DOHH2 (cell line): ENCODE measurements around the gene NLRP13.

Experiments used
- H3F3A ChIP-seq: fragments of 200-600 bp; sonication (generic), shearing (Covaris generic); 2 replicates; pipeline ENCODE4 v1.6.0; 2016; ENCODE audit warnings: antibody characterized with exemption, mild to moderate bottlenecking; ENCODE audit not compliant: control insufficient read depth, insufficient read depth
- H3K27ac ChIP-seq: fragments of 200-600 bp; sonication (generic); 2 replicates; pipeline ENCODE4 v1.5.1; 2014; ENCODE audit warnings: low read depth, mild to moderate bottlenecking, low read length, moderate library complexity
- H3K27me3 ChIP-seq: fragments of 200-600 bp; sonication (generic); 2 replicates; pipeline ENCODE4 v1.6.1; 2014; ENCODE audit warnings: mild to moderate bottlenecking, low read length, mixed read lengths; ENCODE audit not compliant: control insufficient read depth
- H3K36me3 ChIP-seq: fragments of 200-600 bp; sonication (generic); 2 replicates; pipeline ENCODE4 v1.6.1; 2014; ENCODE audit warnings: mild to moderate bottlenecking, low read length, moderate library complexity, mixed read lengths; ENCODE audit not compliant: control insufficient read depth
- H3K4me1 ChIP-seq: fragments of 200-600 bp; sonication (generic); 2 replicates; pipeline ENCODE4 v1.6.1; 2014; ENCODE audit warnings: mild to moderate bottlenecking, low read length, mixed read lengths; ENCODE audit not compliant: control insufficient read depth
- H3K4me2 ChIP-seq: fragments of 200-600 bp; sonication (generic); 2 replicates; pipeline ENCODE4 v1.6.0; 2014; ENCODE audit warnings: mild to moderate bottlenecking, low read length, moderate library complexity
- H3K4me3 ChIP-seq: fragments of 200-600 bp; sonication (generic); 2 replicates; pipeline ENCODE4 v1.5.1; 2014; ENCODE audit warnings: mild to moderate bottlenecking, low read length, mixed read lengths
- H3K79me2 ChIP-seq: fragments of 200-600 bp; sonication (generic); 2 replicates; pipeline ENCODE4 v1.6.1; 2014; ENCODE audit warnings: mild to moderate bottlenecking, low read length, mixed read lengths; ENCODE audit not compliant: control insufficient read depth
- H3K9me2 ChIP-seq: fragments of 200-600 bp; sonication (generic); replicated peaks from 2 replicates; pipeline ENCODE4 v1.6.1; 2014; ENCODE audit warnings: mild to moderate bottlenecking, low read length, mixed read lengths; ENCODE audit not compliant: control insufficient read depth
- H3K9me3 ChIP-seq: fragments of 200-600 bp; sonication (generic); 2 replicates; pipeline ENCODE4 v1.6.1; 2014; ENCODE audit warnings: antibody characterized with exemption, low read length, mixed read lengths; ENCODE audit not compliant: control insufficient read depth, insufficient read depth
- H4K20me1 ChIP-seq: fragments of 200-600 bp; sonication (generic); 2 replicates; pipeline ENCODE4 v1.6.0; 2014; ENCODE audit warnings: low read depth, mild to moderate bottlenecking, antibody characterized with exemption, low read length, moderate library complexity; ENCODE audit not compliant: control insufficient read depth, insufficient read depth
- CTCF ChIP-seq: fragments of 200-600 bp; sonication (generic); IDR thresholded peaks from one replicate; pipeline ENCODE4 v1.5.1; 2014; ENCODE audit warnings: antibody characterized with exemption, mild to moderate bottlenecking, low read depth, low read length; ENCODE audit not compliant: poor library complexity, severe bottlenecking
- EZH2phosphoT487 ChIP-seq: fragments of 200-600 bp; sonication (generic); IDR thresholded peaks from 2 replicates; pipeline ENCODE4 v1.6.1; 2017; ENCODE audit warnings: borderline replicate concordance, mild to moderate bottlenecking, antibody characterized with exemption, low read length, moderate library complexity, mixed read lengths

The NLRP13 gene

GRCh38 chr19:55902080-55902751 is 29.9 kb downstream of the NLRP13 start:
- H3K79me2 ChIP-seq: no peaks in the 10 kb centered on the region
- TF ChIP-seq EZH2phosphoT487: no peak
- no peak for TF ChIP-seq CTCF
- no peaks in the 10 kb centered on the region for H3K9me2 ChIP-seq
- no peak overlapping the region for H3K4me2 ChIP-seq
- H3K9me3 ChIP-seq: no peaks in the 10 kb centered on the region
- no peak overlapping the region for H3K27ac ChIP-seq
- H3F3A ChIP-seq: no peaks in the 10 kb centered on the region
- H3K4me3 ChIP-seq: no peak overlapping the region
- H4K20me1 ChIP-seq: no peaks in the 10 kb centered on the region
- no peaks in the 10 kb centered on the region for H3K36me3 ChIP-seq
- H3K4me1 ChIP-seq: no peaks in the 10 kb centered on the region
- H3K27me3 ChIP-seq: 0 out of 2 replicates have a peak, but pooled peaks cover 3% of the 10 kb centered on the region

GRCh38 chr19:55901369-55902079 is 30.6 kb downstream of the NLRP13 start:
- Histone ChIP-seq H3K27ac (no peak overlapping the region), H3K79me2 (no peaks in the 10 kb centered on the region), H3K9me2 (no peaks in the 10 kb centered on the region), H4K20me1 (no peaks in the 10 kb centered on the region), H3K4me1 (no peaks in the 10 kb centered on the region), H3K36me3 (no peaks in the 10 kb centered on the region), H3K9me3 (no peaks in the 10 kb centered on the region), H3K4me3 (no peak overlapping the region), H3K27me3 (0 out of 2 replicates have a peak, but pooled peaks cover 3% of the 10 kb centered on the region), H3F3A (no peaks in the 10 kb centered on the region), H3K4me2 (no peak overlapping the region)
- no peak for TF ChIP-seq CTCF
- TF ChIP-seq EZH2phosphoT487: no peak

GRCh38 chr19:55898911-55899310 is 33.2 kb downstream of the NLRP13 start:
- no peak overlapping the region for H3K27ac ChIP-seq
- H3K9me3 ChIP-seq: no peaks in the 10 kb centered on the region
- TF ChIP-seq EZH2phosphoT487: no peak
- no peaks in the 10 kb centered on the region for H3K36me3 ChIP-seq
- no peaks in the 10 kb centered on the region for H3F3A ChIP-seq
- H3K4me2 ChIP-seq: no peak overlapping the region
- H3K79me2 ChIP-seq: no peaks in the 10 kb centered on the region
- H4K20me1 ChIP-seq: no peaks in the 10 kb centered on the region
- no peaks in the 10 kb centered on the region for H3K9me2 ChIP-seq
- no peaks in the 10 kb centered on the region for H3K4me1 ChIP-seq
- 0 out of 2 replicates have a peak, but pooled peaks cover 3% of the 10 kb centered on the region for H3K27me3 ChIP-seq
- H3K4me3 ChIP-seq: no peak overlapping the region

- Histone ChIP-seq H3F3A (no peaks in the 10 kb centered on the region), H3K4me3 (no peak overlapping the region), H3K4me1 (no peaks in the 10 kb centered on the region; the same call in 1 of the 2 replicates), H3K36me3 (no peaks in the 10 kb centered on the region), H3K9me3 (no peaks in the 10 kb centered on the region), H3K27ac (no peak overlapping the region), H3K79me2 (no peaks in the 10 kb centered on the region), H3K27me3 (no peaks in the 10 kb centered on the region), H3K4me2 (no peak overlapping the region), H3K9me2 (no peaks in the 10 kb centered on the region), H4K20me1 (no peaks in the 10 kb centered on the region)
- TF ChIP-seq EZH2phosphoT487 (no peak), CTCF (no peak)
These were observed 49.5 kb downstream of the NLRP13 start for GRCh38 chr19:55882626-55883025.
